Fibroblast of the aortic adventitia (primary cell): ENCODE measurements around the gene GCNT2. TPM values are rescaled to one million over a fixed set of nuclear protein-coding genes. Genes with fewer than 3 reads are reported as not detected.
"Not testable (repeated sequence)": the region's sequence is repeated elsewhere in the genome, so short reads cannot be mapped to it uniquely, and the experiment has no call there.

Source experiments
- DNase-seq: peaks from one replicate; pipeline ENCODE4 v3.0.0-alpha.2; 2010; ENCODE audit warnings: low read depth
- H3K4me3 ChIP-seq: 2 replicates; pipeline ENCODE4 v1.5.1; 2011; ENCODE audit warnings: low read depth, mild to moderate bottlenecking, control low read depth, low read length, moderate library complexity
- CTCF ChIP-seq: IDR thresholded peaks from 2 replicates; pipeline ENCODE4 v1.5.1; 2011; ENCODE audit warnings: mild to moderate bottlenecking, low read length, control low read depth, inconsistent platforms; ENCODE audit not compliant: insufficient read depth
- total RNA-seq: library from RNA; depleted of rRNA; stranded (reverse); fragments of >200 nt; gene quantifications from 2 replicates; pipeline ENCODE4 v1.2.3, GENCODE V29; 2012; ENCODE audit warnings: low replicate concordance

Gene GCNT2
- total RNA-seq, 1 donor, result 2.5 TPM

- peak; percentile 23 for DNase-seq
- H3K4me3 ChIP-seq, result no peak overlapping the region
- no peak for TF ChIP-seq CTCF
These were observed 7.2 kb downstream of the GCNT2 start for GRCh38 chr6:10528158-10528981.

GRCh38 chr6:10529231-10529801, 8.2 kb downstream of the GCNT2 start:
- no peak overlapping the region for H3K4me3 ChIP-seq
- no peak for DNase-seq
- no peak for TF ChIP-seq CTCF

GRCh38 chr6:10529828-10530374, 8.8 kb downstream of the GCNT2 start:
- not testable (repeated sequence) for H3K4me3 ChIP-seq, DNase-seq

GRCh38 chr6:10531503-10531902, 10.4 kb downstream of the GCNT2 start:
- no peak for TF ChIP-seq CTCF
- no peak overlapping the region for H3K4me3 ChIP-seq
- DNase-seq, result no peak

- DNase-seq, result no peak
- H3K4me3 ChIP-seq, result no peak overlapping the region
- no peak for TF ChIP-seq CTCF
These were observed 10.8 kb downstream of the GCNT2 start for GRCh38 chr6:10531942-10532341.

GRCh38 chr6:10532392-10532791, 11.2 kb downstream of the GCNT2 start:
- no peak for TF ChIP-seq CTCF
- no peak overlapping the region for H3K4me3 ChIP-seq
- no peak for DNase-seq

- no peak for TF ChIP-seq CTCF
- DNase-seq, result no peak
- H3K4me3 ChIP-seq, result no peak overlapping the region
These were observed 13.2 kb downstream of the GCNT2 start for GRCh38 chr6:10534419-10534762.
